CD4-positive, CD25-positive, alpha-beta regulatory T cell (primary cell): ENCODE measurements around the gene PPP2R1A. TPM values are rescaled to one million over a fixed set of nuclear protein-coding genes. Genes with fewer than 3 reads are reported as not detected.

Experiments
- ATAC-seq, 2 donors: fragments of 150-1000 bp; cut with Tn5 transposase; one replicate each; pipeline ENCODE4 v1.10.0; 2021; ENCODE audit warnings: low read depth in 2 of 2, moderate number of reproducible peaks in 2 of 2, moderate library complexity in 1 of 2
- DNase-seq, 3 donors: peaks; one replicate each; pipeline versions ENCODE4 v3.0.0 to v3.0.0-alpha.2; 2012 to 2022; ENCODE audit warnings: mixed read lengths in 1 of 3
- H3K27ac ChIP-seq: one replicate; pipeline ENCODE4 v1.7.0; 2013; ENCODE audit warnings: mild to moderate bottlenecking, low read length; ENCODE audit not compliant: insufficient read depth, poor library complexity, severe bottlenecking
- H3K27me3 ChIP-seq: one replicate; pipeline ENCODE4 v1.7.0; 2013; ENCODE audit warnings: low read length; ENCODE audit not compliant: control insufficient read depth, insufficient read depth
- H3K36me3 ChIP-seq: one replicate; pipeline ENCODE4 v1.7.0; 2013; ENCODE audit warnings: mild to moderate bottlenecking, low read length, moderate library complexity; ENCODE audit not compliant: control insufficient read depth, insufficient read depth
- H3K4me1 ChIP-seq: 2 replicates; pipeline ENCODE4 v1.7.0; 2013; ENCODE audit warnings: mild to moderate bottlenecking, low read length; ENCODE audit not compliant: insufficient read depth, control insufficient read depth, poor library complexity, severe bottlenecking
- H3K4me3 ChIP-seq: one replicate; pipeline ENCODE4 v1.7.0; 2013; ENCODE audit warnings: low read depth, mild to moderate bottlenecking, low read length, moderate library complexity
- H3K9me3 ChIP-seq, 2 experiments: 1 replicate in 1 of 2; 2 replicates in 1 of 2; pipeline ENCODE4 v1.7.0; 2013; ENCODE audit warnings: low read length in 2 of 2, mild to moderate bottlenecking in 1 of 2, moderate library complexity in 1 of 2; ENCODE audit not compliant: control insufficient read depth in 2 of 2
- H3K27ac Mint-ChIP-seq, 3 donors: one replicate each; pipeline ENCODE4 v1.8.0; 2020 to 2022; ENCODE audit warnings: mild to moderate bottlenecking in 3 of 3, mixed read lengths in 3 of 3, moderate library complexity in 2 of 3
- H3K27me3 Mint-ChIP-seq: one replicate; pipeline ENCODE4 v1.8.0; 2022; ENCODE audit warnings: mild to moderate bottlenecking, mixed read lengths
- H3K36me3 Mint-ChIP-seq: one replicate; pipeline ENCODE4 v1.8.0; 2020; ENCODE audit warnings: mixed read lengths
- H3K4me1 Mint-ChIP-seq, 4 donors: one replicate each; pipeline ENCODE4 v1.8.0; 2020 to 2022; ENCODE audit warnings: mixed read lengths in 4 of 4, mild to moderate bottlenecking in 1 of 4
- H3K4me3 Mint-ChIP-seq, 4 donors: one replicate each; pipeline ENCODE4 v1.8.0; 2020 to 2022; ENCODE audit warnings: mild to moderate bottlenecking in 4 of 4, mixed read lengths in 4 of 4, moderate library complexity in 3 of 4
- H3K9me3 Mint-ChIP-seq, 7 donors: one replicate each; pipeline ENCODE4 v1.8.0; 2020 to 2022; ENCODE audit warnings: mixed read lengths in 7 of 7, mild to moderate bottlenecking in 3 of 7, moderate library complexity in 2 of 7
- polyA plus RNA-seq, 4 donors: library from polyadenylated mRNA; unstranded; fragments of 300-500 nt; fragmentation: Illumina TruSeq; gene quantifications; one replicate each; pipeline ENCODE4 v1.2.3, GENCODE V29; 2021
- total RNA-seq: library from RNA; stranded (reverse); gene quantifications from one replicate; pipeline ENCODE4 v1.2.3, GENCODE V29; 2022

Gene PPP2R1A
- total and polyA plus RNA-seq, 5 donors from 2014 or later = 170 to 212 (median 180) TPM

DNA sequence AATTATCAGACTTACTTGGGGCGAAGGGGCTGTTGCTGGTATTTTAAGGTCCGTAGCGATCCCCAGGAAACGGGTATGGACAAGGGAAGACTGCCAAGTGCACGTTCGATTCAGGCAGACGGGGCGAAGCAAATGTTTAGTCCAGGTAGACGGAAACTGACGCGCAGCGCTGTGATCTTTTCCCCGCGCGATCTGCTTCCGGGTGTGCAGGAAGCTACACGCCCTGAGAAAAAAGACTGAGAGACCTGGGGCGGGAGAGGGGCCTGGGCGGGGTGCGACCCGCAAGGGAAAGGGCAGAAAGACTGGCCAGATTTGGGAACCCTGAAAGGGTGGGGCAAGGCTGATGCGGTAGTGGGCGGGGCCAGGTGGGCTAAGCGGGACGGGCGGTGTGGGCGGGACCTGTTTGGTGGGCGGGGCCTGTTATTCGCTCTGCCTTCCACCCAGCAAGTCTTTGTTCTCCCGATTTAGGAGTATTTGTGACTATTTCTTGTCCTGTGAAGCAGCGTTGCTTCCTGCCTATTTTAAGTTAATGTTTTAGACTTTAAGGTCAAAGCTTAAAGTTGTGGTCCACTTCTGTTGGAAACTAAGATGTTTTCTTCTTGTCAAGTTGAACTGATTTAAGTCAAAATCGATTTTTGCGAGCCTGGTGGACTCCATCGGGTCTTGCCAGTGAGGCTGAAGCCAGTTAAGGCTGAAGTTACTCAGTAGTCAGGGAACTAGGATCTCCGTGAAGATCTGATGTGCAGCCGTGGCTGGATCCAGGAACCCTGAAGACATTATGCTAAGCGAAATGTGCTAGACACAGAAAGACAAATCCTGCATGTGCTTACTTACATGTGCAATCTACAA is 18.3 kb upstream of the PPP2R1A start, which contains the start of gene ZNF836:
ZNF836 (minus strand) TSS at position 301 of the 849 bp plus-strand sequence. CDS start 3,549 bp downstream, outside the sequence.
- Mint-ChIP-seq H3K4me1 (peaks cover 12 to 45% (median 23%) of the 10 kb centered on the region in 4 donors), H3K4me3 (peak within 1 kb of the TSS; percentile 91 to 96 (median 94)), H3K9me3 (peaks cover 0 to 16% (median 4%) of the 10 kb centered on the region in 7 donors), H3K27ac (peak within 1 kb of the TSS; percentile 95 to 98 (median 97)), H3K27me3 (no peaks in the 10 kb centered on the region), H3K36me3 (peaks cover 34% of the 10 kb centered on the region)
- peak; percentile 87 to 95 (median 89) for DNase-seq
- Histone ChIP-seq H3K27me3 (no peaks in the 10 kb centered on the region), H3K36me3 (peaks cover 27% of the 10 kb centered on the region), H3K4me1 (peaks cover 20% of the 10 kb centered on the region), H3K4me3 (peak within 1 kb of the TSS; percentile 97), H3K9me3 (peaks cover 5 to 9% of the 10 kb centered on the region in 2 experiments), H3K27ac (peak within 1 kb of the TSS; percentile 88)
- peak; percentile 93 to 94 for ATAC-seq

DNA sequence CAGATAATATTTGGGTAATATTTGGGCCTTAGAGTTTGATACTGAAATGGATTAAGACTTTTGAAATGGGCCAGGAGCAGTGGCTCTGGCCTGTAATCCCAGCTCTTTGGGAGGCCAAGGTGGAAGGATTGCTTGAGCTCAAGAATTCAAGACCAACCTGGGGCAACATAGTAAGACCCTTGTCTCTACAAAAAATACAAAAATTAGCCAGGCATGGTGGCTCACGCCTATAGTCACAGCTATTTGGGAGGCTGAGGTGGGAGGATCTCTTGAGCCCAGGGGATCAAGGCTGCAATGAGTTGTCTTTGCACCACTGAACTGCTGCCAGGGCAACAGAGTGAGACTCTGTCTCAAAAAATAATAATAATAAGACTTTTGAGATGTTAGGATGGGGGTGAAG is 17.5 kb upstream of the PPP2R1A start:
- Histone ChIP-seq H3K9me3 (peaks cover 2 to 9% of the 10 kb centered on the region in 2 experiments), H3K36me3 (peaks cover 22% of the 10 kb centered on the region), H3K27me3 (no peaks in the 10 kb centered on the region), H3K4me1 (peaks cover 20% of the 10 kb centered on the region), H3K27ac (peak overlapping the region; percentile 88), H3K4me3 (peak overlapping the region; percentile 86)
- DNase-seq (no peak), ATAC-seq (no peak)
- no peaks in the 10 kb centered on the region for H3K27me3 Mint-ChIP-seq
- peaks cover 33% of the 10 kb centered on the region for H3K36me3 Mint-ChIP-seq
- peak overlapping the region; percentile 95 to 98 (median 97) for H3K27ac Mint-ChIP-seq
- H3K9me3 Mint-ChIP-seq = peaks cover 0 to 13% (median 4%) of the 10 kb centered on the region in 7 donors
- H3K4me3 Mint-ChIP-seq = peak overlapping the region; percentile 91 to 96 (median 94)
- peaks cover 12 to 45% (median 23%) of the 10 kb centered on the region in 4 donors for H3K4me1 Mint-ChIP-seq

DNA sequence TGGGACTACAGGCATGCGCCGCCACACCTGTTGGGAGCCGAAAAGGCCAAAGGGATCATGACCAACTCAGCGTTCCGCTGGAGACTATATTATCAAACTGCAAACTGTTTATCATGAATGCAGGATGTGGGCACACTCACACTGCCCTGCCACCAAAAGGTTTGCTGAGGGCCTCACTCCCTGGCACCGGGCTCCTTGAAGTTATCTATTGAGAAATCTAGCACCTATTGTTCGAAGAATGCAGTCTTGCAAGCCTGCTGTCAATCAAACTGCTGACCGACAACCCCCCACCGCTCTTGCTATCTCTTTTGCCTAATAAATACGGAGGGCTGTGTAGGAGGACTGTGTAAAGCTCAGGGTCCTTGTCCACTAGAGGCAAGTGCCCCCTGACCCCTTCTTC is 13.3 kb upstream of the PPP2R1A start:
- Histone ChIP-seq H3K4me1 (peaks cover 8% of the 10 kb centered on the region), H3K4me3 (no peak overlapping the region), H3K27ac (no peak overlapping the region), H3K36me3 (no peaks in the 10 kb centered on the region), H3K27me3 (no peaks in the 10 kb centered on the region), H3K9me3 (no peaks in the 10 kb centered on the region)
- Mint-ChIP-seq H3K9me3 (peaks cover 0 to 2% (median 0%) of the 10 kb centered on the region in 7 donors), H3K36me3 (no peaks in the 10 kb centered on the region), H3K4me3 (peak overlapping the region in 2 of 4 donors; percentile 0 to 67), H3K27me3 (peaks cover 6% of the 10 kb centered on the region), H3K4me1 (peaks cover 7 to 11% (median 8%) of the 10 kb centered on the region in 4 donors), H3K27ac (no peak overlapping the region)
- ATAC-seq (no peak), DNase-seq (no peak)

DNA sequence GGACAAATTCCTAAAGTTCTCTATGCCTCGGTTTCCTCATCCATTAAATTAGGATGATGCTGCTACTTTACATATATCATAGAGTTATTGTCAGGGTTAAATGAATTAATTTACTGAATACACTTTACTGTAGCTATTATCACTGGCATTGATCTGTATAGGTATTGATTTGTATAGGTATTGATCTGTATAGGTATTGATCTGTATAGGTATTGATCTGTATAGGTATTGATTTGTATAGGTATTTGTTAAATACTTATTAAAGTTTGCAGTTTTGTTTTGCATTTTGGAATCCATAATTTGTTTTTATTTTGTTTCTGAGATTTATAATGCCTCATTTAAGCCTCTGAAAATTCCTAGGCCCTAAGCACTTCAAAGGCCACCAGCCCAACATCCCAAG is 2.4 kb upstream of the PPP2R1A start:
- H3K27me3 Mint-ChIP-seq = no peaks in the 10 kb centered on the region
- no peak overlapping the region for H3K27ac ChIP-seq
- H3K36me3 Mint-ChIP-seq = peaks cover 8% of the 10 kb centered on the region
- no peaks in the 10 kb centered on the region for H3K9me3 ChIP-seq
- no peak overlapping the region for H3K4me3 Mint-ChIP-seq
- no peak overlapping the region for H3K4me3 ChIP-seq
- H3K36me3 ChIP-seq = peaks cover under 1% of the 10 kb centered on the region
- ATAC-seq (no peak), DNase-seq (no peak)
- no peaks in the 10 kb centered on the region for H3K9me3 Mint-ChIP-seq
- no peaks in the 10 kb centered on the region for H3K27me3 ChIP-seq
- peaks cover 12 to 31% (median 23%) of the 10 kb centered on the region in 4 donors for H3K4me1 Mint-ChIP-seq
- no peak overlapping the region for H3K27ac Mint-ChIP-seq
- peaks cover 29% of the 10 kb centered on the region for H3K4me1 ChIP-seq

DNA sequence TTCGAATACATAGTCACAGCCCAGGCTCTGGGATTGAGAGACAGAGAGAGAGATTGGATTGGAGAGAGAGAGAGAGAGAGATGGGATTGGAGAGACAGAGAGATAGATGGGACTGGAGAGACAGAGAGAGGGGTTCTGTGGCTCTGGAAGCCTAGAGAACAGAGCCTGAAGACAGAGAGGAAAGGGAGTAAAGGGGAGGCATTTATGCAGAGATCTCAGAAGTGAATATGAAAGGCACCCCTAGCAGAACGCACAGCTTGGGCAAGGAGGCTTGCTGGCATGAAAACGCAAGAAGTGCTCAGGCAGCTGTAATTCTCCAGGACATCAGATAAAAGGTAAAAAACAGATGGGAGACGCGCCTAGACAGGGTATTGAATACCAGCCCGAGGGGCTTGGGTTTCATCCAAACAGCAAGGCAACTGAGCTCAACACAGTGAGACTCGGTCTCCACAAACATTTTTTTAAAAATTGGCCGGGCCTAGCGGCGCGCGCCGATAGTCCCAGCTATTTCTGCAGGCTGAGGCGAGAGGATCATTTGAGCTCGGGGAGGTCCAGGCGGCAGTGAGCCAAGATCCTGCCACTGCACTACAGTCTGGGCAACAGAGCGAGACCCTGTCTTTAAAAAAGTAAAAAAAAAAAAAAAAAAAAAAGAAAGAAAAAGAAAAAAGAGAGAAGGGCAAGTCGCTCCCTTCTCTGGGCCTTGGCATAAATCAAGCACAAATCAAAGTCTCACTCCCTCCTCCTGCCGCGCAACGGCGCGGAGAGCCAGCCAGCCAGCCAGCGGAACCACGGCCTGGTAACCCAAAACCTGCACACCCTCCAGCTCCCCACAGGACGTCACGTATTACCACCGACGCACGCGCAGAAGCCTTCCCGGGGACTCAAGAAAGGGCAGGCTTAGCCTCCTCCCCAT is 774 bp upstream of the PPP2R1A start:
- Mint-ChIP-seq H3K9me3 (no peaks in the 10 kb centered on the region), H3K4me3 (peak overlapping the region; percentile 89 to 95 (median 94)), H3K4me1 (peaks cover 12 to 47% (median 29%) of the 10 kb centered on the region in 4 donors), H3K27me3 (no peaks in the 10 kb centered on the region), H3K27ac (peak overlapping the region; percentile 91 to 99 (median 99)), H3K36me3 (peaks cover 10% of the 10 kb centered on the region)
- H3K4me1 ChIP-seq = peaks cover 35% of the 10 kb centered on the region
- H3K4me3 ChIP-seq = peak overlapping the region; percentile 71
- no peak for ATAC-seq
- H3K36me3 ChIP-seq = peaks cover 14% of the 10 kb centered on the region
- H3K9me3 ChIP-seq = no peaks in the 10 kb centered on the region
- DNase-seq = peak in 1 of 3 donors; percentile 8
- no peaks in the 10 kb centered on the region for H3K27me3 ChIP-seq
- peak overlapping the region; percentile 97 for H3K27ac ChIP-seq

DNA sequence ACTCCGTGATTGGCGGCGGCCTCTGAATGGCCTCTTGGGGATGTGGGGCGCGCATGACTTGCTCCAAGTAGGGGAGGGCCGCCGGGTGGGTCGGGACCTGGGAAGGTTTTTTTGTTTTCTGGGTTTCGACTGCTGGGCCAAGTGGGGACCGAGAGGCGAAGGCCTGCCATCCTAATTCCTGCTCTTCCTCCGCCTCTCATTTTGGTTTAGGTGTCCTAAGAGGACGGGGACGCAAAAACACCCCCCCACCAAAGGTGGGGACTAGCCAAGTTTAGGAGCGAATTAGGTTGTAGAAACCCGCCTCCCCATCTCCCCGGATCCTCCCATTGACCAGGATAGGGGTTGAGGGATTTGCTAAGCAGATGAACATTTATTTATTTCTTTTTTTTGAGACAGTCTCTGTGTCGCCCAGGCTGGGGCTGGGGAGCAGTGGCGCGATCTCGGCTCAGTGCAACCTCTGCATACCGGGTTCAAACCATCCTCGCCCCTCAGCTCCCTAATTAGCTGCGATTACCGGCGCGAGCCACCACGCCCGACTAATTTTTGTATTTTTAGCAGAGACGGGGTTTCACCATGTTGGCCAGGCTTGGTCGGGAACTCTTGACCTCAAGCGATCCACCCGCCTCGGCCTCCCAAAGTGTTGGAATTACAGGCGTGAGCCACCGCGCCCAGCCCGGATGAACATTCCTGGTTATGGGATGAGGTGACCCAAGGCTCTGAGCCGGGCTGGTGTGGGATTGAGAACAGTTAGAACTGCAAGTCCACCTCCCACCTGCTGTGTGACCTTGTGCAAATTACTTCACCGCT is 838 bp downstream of the PPP2R1A start:
- H3K4me1 Mint-ChIP-seq = peaks cover 12 to 60% (median 43%) of the 10 kb centered on the region in 4 donors
- no peaks in the 10 kb centered on the region for H3K27me3 ChIP-seq
- no peaks in the 10 kb centered on the region for H3K27me3 Mint-ChIP-seq
- H3K4me3 Mint-ChIP-seq = peak overlapping the region; percentile 89 to 95 (median 94)
- peaks cover 19% of the 10 kb centered on the region for H3K36me3 Mint-ChIP-seq
- DNase-seq = no peak
- H3K4me1 ChIP-seq = peaks cover 42% of the 10 kb centered on the region
- no peaks in the 10 kb centered on the region for H3K9me3 ChIP-seq
- no peak for ATAC-seq
- H3K27ac Mint-ChIP-seq = peak overlapping the region; percentile 99 to 100 (median 99)
- no peaks in the 10 kb centered on the region for H3K9me3 Mint-ChIP-seq
- H3K27ac ChIP-seq = peak overlapping the region; percentile 97
- H3K4me3 ChIP-seq = peak overlapping the region; percentile 85
- H3K36me3 ChIP-seq = peaks cover 30% of the 10 kb centered on the region

DNA sequence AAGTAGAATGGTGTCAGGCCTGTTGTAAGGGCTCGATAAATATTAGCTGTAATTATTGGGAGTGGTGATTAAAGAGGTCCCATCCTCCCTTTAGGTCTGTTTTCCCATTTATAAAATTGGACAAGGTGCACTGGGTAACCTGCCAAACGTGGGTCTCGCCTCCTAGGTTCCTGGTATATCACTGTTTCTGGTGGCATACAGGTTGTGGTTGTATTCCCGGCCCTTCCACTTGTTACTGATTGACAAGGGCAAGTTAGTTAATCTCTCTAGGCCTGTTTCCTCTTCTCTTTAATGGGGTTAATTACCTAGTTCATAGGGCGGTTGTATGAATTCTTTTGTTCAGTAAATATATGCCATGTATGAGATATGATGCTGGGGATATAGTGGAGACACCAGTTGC is 1.5 kb downstream of the PPP2R1A start:
- Mint-ChIP-seq H3K27me3 (no peaks in the 10 kb centered on the region), H3K36me3 (peaks cover 21% of the 10 kb centered on the region), H3K4me1 (peaks cover 12 to 67% (median 48%) of the 10 kb centered on the region in 4 donors), H3K9me3 (no peaks in the 10 kb centered on the region), H3K27ac (peak overlapping the region in 2 of 3 donors; percentile 3 to 99), H3K4me3 (peak overlapping the region; percentile 89 to 95 (median 94))
- H3K4me3 ChIP-seq = peak overlapping the region; percentile 85
- H3K36me3 ChIP-seq = peaks cover 37% of the 10 kb centered on the region
- ATAC-seq = no peak
- no peak overlapping the region for H3K27ac ChIP-seq
- no peak for DNase-seq
- H3K27me3 ChIP-seq = no peaks in the 10 kb centered on the region
- peaks cover 42% of the 10 kb centered on the region for H3K4me1 ChIP-seq
- no peaks in the 10 kb centered on the region for H3K9me3 ChIP-seq
